Kidney (tissue), 14 donors: ENCODE measurements around the gene MAPKAP1. TPM values are rescaled to one million over a fixed set of nuclear protein-coding genes. Genes with fewer than 3 reads are reported as not detected.

ENCODE experiments used
- DNase-seq, 5 donors: peaks; one replicate each; pipeline ENCODE4 v3.0.0-alpha.2; 2013 to 2020
- FAIRE-seq: peaks from 2 replicates; lab custom pipeline; 2012; peaks lifted over from hg19 to GRCh38; lab: Jason Lieb, UNC
- H3K27ac ChIP-seq, 2 donors: one replicate each; pipeline ENCODE4 v1.7.0; 2013; ENCODE audit warnings: low read depth in 2 of 2, low read length in 2 of 2, inconsistent platforms in 1 of 2
- H3K27me3 ChIP-seq: one replicate; pipeline ENCODE4 v1.7.1; 2013; ENCODE audit warnings: low read length, inconsistent platforms; ENCODE audit not compliant: control insufficient read depth, insufficient read depth
- H3K36me3 ChIP-seq, 3 donors: one replicate each; pipeline versions ENCODE4 v1.7.0 to v1.7.1; 2013; ENCODE audit warnings: low read length in 3 of 3, control low read depth in 1 of 3, inconsistent platforms in 1 of 3; ENCODE audit not compliant: insufficient read depth in 3 of 3, control insufficient read depth in 2 of 3
- H3K4me1 ChIP-seq, 3 donors: one replicate each; pipeline versions ENCODE4 v1.7.0 to v1.7.1; 2013; ENCODE audit warnings: low read length in 3 of 3, inconsistent platforms in 1 of 3, low read depth in 1 of 3; ENCODE audit not compliant: control insufficient read depth in 2 of 3, insufficient read depth in 2 of 3
- H3K4me3 ChIP-seq, 3 donors: one replicate each; pipeline versions ENCODE4 v1.7.0 to v1.8.1; 2013; ENCODE audit warnings: low read length in 3 of 3, control low read depth in 1 of 3, inconsistent platforms in 1 of 3
- H3K9ac ChIP-seq, 3 donors: one replicate each; pipeline versions ENCODE4 v1.7.0 to v1.7.1; 2013; ENCODE audit warnings: low read length in 3 of 3, control low read depth in 1 of 3, inconsistent platforms in 1 of 3
- H3K9me3 ChIP-seq, 3 donors: one replicate each; pipeline versions ENCODE4 v1.7.0 to v1.7.1; 2013; ENCODE audit warnings: low read length in 3 of 3, control low read depth in 1 of 3, inconsistent platforms in 1 of 3; ENCODE audit not compliant: control insufficient read depth in 2 of 3, insufficient read depth in 1 of 3
- CTCF ChIP-seq: IDR thresholded peaks from 3 replicates; pipeline ENCODE4 v1.5.1; 2012; ENCODE audit warnings: mild to moderate bottlenecking, moderate library complexity, borderline replicate concordance; ENCODE audit not compliant: insufficient read depth; ENCODE audit errors: extremely low read depth
- intact Hi-C: fragments of 100-400 bp; cut with DNase I; formaldehyde crosslinking; loops from one replicate; pipeline ENCODE4 v1.11.1; 2022
- polyA plus RNA-seq: library from polyadenylated mRNA; stranded (reverse); fragments of 350-450 nt; fragmentation: Illumina TruSeq; extraction: RNeasy Lipid Tissue Mini Kit (QIAGEN cat#74804); gene quantifications from one replicate; pipeline ENCODE4 v1.2.3, GENCODE V29; 2014; ENCODE audit warnings: low read depth, low replicate concordance; ENCODE audit not compliant: insufficient read depth
- total RNA-seq: library from RNA; stranded (reverse); fragmentation: NEBNext Ultra II Directional; extraction: Animal tissue kit (Norgen Biotek cat#: 25700); gene quantifications from one replicate; pipeline ENCODE4 v1.2.1, GENCODE V29; 2021
- donor health status: control.
- donor health status: control.
- donor health status: control.
- donor health status: control.
- donor health status: control.
- donor health status: DM: yes; HTN: yes; CAD: no.
- donor health status: Normal renal cell carcinoma (clear cell type).

The MAPKAP1 gene
- total and polyA plus RNA-seq, 2 donors from 2014 or later, result 70.5 to 99.4 TPM

- no peak for FAIRE-seq
- no peak overlapping the region for H3K9ac ChIP-seq
- no peak overlapping the region for H3K27ac ChIP-seq
- no peaks in the 10 kb centered on the region for H3K27me3 ChIP-seq
- DNase-seq, result peak in 1 of 5 donors; percentile 24
- no peaks in the 10 kb centered on the region for H3K36me3 ChIP-seq
- intact Hi-C loops, result no loop called here
- TF ChIP-seq CTCF, result no peak
- no peaks in the 10 kb centered on the region for H3K4me1 ChIP-seq
- H3K9me3 ChIP-seq, result no peaks in the 10 kb centered on the region
- H3K4me3 ChIP-seq, result no peak overlapping the region
Measured at GRCh38 chr9:125399165-125399564, 307.8 kb downstream of the MAPKAP1 start.

- DNase-seq (no peak), FAIRE-seq (no peak)
- H3K9ac ChIP-seq, result no peak overlapping the region
- intact Hi-C loops, result no loop called here
- no peaks in the 10 kb centered on the region for H3K27me3 ChIP-seq
- no peaks in the 10 kb centered on the region for H3K4me1 ChIP-seq
- TF ChIP-seq CTCF, result no peak
- no peak overlapping the region for H3K27ac ChIP-seq
- no peaks in the 10 kb centered on the region for H3K9me3 ChIP-seq
- no peak overlapping the region for H3K4me3 ChIP-seq
- H3K36me3 ChIP-seq, result no peaks in the 10 kb centered on the region
Measured at GRCh38 chr9:125398243-125398642, 308.8 kb downstream of the MAPKAP1 start.

GRCh38 chr9:125397736-125398135 lies 309.3 kb downstream of the MAPKAP1 start:
- FAIRE-seq (no peak), DNase-seq (peak in 1 of 5 donors; percentile 30)

More at GRCh38 chr9:125397736-125398135, 309.3 kb downstream of the MAPKAP1 start:
- Histone ChIP-seq H3K27me3 (no peaks in the 10 kb centered on the region), H3K4me3 (no peak overlapping the region), H3K27ac (no peak overlapping the region), H3K36me3 (no peaks in the 10 kb centered on the region), H3K9me3 (no peaks in the 10 kb centered on the region), H3K4me1 (no peaks in the 10 kb centered on the region), H3K9ac (no peak overlapping the region)
- TF ChIP-seq CTCF, result no peak
- intact Hi-C loops, result no loop called here
